Glomerular endothelial cell (primary cell): ENCODE measurements around the gene MED13L. TPM values are rescaled to one million over a fixed set of nuclear protein-coding genes. Genes with fewer than 3 reads are reported as not detected.
"Not testable (repeated sequence)": the region's sequence is repeated elsewhere in the genome, so short reads cannot be mapped to it uniquely, and the experiment has no call there.

Experiments used
- DNase-seq: peaks from one replicate; pipeline ENCODE4 v3.0.0-alpha.2; 2011; ENCODE audit warnings: low read depth, low spot score; ENCODE audit errors: extremely low read depth
- total RNA-seq: library from RNA; depleted of rRNA; stranded (reverse); fragments of >200 nt; gene quantifications from 2 replicates; pipeline ENCODE4 v1.2.3, GENCODE V29; 2015

Gene MED13L
- total RNA-seq, 1 donor from 2014 or later: 57.5 TPM

DNA sequence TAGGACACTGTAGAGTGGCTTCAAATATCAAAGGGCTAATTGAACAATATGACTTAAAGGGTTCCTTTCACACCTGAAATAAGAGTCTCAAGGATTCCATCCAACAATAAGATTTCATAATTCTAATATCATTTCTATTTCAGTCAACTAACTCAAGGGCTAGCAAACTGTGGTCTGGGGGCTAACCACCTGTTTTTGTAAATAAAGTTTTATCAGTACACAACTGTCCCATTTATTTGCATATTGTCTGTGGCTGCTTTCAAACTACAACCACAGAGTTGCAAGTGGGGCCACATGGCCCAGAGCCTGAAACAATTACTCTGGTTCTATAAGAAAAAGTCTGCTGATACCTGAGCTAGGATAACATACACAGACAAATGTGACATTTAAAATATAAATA is 29.1 kb downstream of the MED13L start:
- no peak for DNase-seq

DNA sequence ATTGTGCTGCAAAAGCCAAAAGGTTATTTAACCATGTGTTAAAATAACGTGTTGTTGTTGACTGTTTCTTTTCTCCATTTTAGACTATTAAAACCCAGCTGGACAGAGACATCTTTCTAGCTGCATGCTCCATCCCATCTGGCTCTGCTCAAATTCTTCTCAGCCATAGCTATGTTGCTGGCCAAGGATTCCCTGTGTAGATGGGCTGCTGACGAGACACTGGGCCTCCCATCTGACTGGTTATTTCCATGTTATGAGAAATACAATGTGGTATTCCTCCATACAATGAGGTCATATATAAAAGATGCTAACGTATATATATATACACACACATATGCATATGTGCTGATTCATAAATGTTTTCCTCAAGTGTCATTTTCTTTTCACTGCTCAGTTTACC is 30.1 kb downstream of the MED13L start:
- no peak for DNase-seq

DNA sequence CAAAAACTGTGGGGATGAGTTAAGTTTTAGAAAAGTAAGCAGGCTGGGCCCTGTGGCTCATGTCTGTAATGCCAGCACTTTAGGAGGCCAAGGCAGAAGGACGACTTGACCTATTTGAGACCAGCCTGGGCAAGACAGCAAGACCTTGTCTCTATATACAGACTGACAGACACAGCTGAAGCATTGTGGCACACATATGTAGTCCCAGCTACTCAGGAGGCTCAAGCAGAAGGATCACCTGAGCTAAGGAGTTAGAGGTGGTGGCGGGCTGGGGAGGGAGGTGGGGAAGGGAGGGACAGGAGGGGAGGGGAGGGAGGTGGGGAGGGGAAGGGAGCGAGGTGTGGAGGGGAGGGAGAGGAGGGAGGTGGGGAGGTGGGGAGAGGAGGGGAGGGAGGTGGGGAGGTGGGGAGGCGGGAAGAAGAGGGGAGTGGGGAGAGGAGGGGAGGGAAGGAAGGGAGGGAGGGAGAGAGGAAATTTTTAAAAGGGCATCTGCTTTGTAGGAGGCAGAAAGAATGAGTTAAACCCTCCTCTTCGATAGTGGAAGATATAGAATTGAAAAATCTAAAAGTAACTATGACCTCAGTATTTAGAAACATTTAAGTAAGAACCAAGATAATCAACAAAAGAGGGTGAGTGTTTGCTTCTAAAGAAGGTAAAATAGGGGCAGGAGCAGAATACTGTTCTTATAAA is 30.9 kb downstream of the MED13L start:
- no peak for DNase-seq

DNA sequence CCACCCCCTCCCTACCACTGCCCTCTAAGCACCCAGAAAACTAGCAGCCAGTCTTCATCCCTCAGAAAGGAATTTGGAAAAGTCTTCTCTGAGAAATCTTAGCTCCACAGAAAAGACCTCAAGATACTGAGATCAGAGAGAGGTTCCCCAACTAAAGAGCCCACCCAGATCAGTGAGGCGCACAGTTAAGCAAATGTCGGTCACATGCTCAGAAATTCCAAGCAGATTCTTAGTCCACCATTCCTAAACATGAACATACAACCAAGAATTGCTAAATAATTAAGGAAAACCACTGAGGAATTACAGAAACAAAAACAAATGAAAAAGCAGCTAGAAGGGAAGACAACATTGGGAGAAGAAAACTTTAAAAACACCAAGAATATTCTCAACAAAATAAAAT is 32.3 kb downstream of the MED13L start:
- DNase-seq: no peak

DNA sequence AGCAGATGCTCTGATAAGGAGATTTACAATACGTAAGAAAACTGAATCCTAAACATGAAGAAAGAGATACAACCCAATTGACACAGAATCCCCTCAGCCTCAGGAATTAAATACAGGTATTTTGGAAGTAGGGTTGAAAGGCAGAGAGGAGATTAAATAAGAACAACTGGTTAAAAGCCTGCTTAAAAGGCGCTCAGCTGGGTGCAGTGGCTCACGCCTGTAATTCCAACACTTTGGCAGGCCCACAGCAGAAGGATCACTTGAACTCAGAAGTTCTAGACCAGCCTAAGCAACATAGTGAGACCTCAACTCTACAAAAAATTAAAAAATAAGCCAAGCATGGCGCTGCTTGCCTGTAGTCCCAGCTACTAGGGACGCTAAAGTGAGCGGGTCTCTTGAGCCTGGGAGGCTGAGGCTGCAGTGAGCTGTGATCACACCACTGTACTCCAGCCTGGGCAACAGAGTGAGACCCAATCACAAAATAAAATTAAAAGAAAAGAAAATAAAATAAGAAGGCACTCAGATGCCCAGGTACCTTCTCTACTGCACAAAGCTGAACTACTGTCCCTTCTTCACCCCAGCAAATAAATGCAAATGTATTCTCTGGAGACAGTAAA is 32.9 kb downstream of the MED13L start:
- DNase-seq: no peak

DNA sequence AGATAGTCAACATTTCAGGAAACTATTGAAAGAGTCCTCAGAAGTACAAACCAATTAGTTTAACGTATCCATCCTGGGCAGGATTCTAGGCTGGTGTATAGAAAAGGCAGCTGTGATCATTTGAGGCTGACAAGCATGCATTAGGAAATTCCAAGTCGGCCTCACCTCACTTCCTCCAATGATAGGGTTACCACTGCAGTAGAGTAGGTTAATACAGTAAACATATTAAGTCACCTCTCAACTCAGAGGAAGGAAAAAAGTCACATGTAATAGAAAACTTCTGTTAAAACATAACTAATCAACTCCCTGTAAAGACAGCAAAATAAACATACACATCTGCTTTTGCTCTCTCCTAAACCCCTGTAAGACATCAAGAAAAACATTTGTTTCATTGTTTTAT is 33.5 kb downstream of the MED13L start:
- no peak for DNase-seq

DNA sequence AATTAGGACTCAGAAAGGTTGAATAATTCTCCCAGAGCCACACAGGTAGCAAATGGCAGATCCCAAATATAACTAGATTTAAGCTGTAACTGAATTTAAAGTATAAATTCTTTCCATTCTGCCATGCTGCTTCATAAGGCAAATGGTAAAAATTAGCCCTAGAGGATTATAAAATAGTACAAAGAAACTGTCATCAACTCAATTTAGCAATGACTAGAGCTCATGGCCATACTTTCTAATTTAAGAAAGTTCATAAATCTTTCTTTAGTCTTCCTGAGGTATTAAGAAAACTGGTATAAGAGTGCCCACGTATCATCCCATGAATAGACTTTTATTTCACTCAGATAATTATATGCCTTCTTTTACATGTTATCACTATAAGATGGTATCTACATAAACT is 34.8 kb downstream of the MED13L start:
- DNase-seq: no peak

DNA sequence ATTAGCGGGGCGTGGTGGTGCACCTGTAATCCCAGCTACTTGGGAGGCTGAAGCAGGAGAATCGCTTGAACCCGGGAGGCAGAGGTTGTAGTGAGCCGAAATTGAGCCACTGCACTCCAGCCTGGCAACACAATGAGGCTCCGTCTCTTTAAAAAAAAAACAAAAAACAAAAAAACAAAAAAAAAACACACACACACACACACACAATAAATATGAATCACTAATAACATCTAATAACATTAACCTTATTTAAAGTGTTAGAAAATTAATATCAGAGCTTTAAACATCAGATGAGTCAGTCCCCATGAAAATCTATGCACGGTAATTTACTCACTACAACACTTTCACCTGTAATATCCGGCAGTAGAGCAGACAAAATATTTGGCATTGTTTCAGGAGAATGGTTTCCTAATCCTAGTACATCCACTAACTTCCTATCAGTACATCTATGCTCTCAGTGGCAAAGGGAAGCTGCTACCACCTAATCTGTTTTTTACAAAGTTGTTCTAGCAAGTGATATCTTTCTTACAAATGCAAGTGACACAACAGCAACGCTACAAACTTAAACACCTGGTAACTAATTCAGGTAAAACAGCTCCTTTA is 36.2 kb downstream of the MED13L start:
- DNase-seq: no peak

DNA sequence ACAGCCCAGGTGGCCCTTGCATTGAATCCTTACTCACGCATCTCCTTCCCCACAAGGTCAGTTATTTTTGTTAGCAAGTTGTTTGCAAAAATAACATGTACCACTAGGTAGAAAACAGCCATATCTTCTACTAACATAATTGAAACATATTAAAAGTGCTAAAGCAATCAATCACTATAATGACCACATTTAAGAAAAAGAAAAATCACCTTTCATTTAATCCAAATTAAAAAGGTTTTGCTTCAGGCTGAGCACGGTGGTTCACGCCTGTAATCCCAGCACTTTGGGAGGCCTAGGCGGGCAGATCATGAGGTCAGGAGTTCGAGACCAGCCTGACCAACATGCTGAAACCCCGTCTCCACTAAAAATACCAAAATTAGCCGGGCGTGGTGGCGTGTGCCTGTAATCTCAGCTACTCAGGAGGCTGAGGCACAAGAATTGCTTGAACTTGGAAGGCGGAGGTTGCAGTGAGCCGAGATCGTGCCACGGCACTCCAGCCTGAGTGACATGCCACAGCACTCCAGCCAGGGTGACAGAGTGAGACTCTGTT is 38.8 kb downstream of the MED13L start:
- not testable (repeated sequence) for DNase-seq

DNA sequence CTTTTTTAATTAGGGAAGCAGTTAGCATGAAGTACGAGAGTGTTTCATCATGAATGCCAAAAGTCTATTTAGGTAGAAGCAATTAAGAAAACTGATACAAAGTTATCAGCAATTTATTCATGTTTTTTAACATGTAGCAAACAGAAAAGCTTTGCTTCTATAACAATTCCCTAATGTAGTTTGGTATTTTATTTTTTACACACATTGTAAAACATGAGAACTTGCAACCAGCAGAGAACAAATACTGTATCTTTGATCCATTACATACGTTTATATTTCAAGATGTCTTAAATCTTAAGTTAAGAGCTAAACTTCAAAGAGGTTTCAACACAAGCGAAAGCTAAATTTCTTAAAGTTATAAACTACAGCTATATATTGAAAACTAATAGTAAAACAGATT is 39.3 kb downstream of the MED13L start:
- no peak for DNase-seq

DNA sequence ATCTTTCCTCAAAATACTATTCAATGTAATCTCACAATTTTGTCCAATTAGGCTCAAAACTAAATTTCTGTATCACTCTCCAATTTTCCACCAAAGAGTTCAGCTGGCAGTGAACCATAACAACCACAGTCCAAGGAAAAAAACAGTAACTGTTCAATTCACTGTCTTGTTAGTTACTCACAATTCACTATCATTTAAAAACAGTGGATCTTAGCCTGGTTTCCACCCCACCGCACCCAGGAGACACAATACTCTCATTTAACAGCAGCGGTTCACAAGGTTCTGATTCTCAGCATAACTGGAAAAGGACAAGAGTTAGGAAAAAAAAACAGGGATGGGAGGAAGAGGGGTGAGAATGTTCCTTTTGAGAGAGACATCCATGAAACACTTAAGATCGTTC is 40.5 kb downstream of the MED13L start:
- DNase-seq: no peak

DNA sequence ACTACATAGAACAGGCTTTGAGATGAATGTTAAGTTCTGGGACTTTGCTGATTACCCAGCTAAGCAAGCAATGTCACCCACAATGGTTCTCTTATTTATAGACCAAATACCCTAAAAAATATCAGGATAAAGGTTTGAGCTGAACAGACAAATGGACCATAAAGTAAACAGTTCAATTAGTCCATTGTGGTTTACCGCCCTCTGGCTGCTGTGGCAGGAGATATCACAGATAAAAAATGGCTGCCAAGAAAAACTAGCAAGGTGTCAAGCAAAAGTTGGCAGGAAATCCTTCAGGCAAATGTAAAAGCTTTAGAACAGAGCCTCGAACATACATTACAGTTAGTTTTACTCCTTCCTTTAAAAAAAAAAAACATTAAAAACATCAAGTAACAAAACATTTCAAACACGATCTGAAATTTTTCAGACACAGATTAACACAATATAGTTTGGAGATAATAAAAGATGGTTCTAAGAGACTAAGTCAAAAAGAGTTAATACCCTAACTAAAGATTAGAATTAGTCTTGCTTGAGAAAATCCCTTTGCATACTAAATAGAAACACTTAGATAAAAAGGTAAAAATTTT is 41.3 kb downstream of the MED13L start:
- DNase-seq: no peak

DNA sequence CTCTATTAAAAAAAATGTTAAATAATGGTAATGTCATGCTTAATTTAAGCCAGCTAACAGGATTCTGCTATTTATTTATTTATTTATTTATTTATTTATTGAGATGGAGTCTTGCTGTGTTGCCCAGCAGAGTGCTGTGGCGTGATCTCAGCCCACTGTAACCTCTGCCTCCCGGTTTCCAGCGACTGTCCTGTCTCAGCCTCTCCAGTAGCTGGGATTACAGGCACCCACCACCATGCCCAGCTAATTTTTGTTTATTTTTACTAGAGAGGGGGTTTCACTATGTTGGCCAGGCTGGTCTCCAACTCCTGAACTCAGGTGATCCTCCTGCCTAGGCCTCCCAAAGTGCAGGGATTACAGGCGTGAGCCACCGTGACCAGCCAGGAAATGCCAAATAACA is 43.3 kb downstream of the MED13L start:
- not testable (repeated sequence) for DNase-seq

DNA sequence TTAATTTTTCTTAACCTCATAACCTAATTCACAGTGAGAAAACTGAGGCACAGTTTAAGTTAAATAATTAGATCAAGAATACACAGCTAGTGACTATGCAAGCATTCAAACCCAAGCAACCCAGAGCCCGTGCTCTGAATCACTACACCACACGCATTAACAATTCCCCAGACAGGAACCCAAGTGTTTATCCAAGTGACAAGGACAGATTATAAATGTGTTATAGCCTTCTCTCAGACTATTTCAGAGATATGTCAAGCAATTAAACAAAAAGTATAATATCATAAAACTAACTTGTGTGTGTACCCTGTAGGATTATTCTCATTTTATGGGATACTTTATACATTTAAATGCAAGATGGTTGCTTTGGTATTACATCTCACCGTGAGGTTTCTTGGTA is 43.8 kb downstream of the MED13L start:
- no peak for DNase-seq

DNA sequence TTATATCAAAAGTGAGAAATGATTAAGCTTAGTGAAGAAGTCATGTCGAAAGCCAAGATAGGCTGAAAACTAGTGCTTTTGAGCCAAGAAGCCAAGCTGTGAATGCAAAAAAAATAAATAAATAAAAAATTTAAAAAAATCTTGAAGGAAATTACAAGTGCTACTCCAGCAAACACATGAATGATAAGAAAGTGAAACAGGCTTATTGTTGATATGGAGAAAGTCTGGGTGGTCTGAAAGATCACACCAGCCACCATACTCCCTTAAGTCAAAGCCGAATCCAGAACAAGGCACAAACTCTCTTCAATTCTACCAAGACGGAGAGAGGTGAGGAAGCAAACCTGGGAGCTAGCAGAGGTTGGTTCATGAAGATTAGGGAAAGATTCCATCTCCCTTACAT is 49.7 kb downstream of the MED13L start:
- no peak for DNase-seq

DNA sequence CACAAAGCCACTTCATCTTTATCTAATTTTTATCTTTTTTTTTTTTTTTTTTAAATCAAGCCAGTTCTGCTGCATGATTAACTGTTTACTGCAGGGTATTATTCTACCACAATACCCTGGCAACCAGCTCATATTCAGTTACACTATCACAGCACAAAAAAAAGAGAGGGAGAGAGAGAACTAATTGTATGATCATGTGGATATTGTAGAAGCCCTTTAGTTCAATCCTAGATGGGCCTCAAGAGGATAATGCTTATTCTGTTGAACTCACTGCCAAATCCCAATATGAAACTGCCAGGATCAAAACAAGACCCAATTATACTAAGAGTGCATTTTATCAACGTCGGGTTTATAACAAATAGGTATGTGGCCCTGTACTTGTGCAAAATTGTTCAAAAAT is 51.5 kb downstream of the MED13L start:
- no peak for DNase-seq

DNA sequence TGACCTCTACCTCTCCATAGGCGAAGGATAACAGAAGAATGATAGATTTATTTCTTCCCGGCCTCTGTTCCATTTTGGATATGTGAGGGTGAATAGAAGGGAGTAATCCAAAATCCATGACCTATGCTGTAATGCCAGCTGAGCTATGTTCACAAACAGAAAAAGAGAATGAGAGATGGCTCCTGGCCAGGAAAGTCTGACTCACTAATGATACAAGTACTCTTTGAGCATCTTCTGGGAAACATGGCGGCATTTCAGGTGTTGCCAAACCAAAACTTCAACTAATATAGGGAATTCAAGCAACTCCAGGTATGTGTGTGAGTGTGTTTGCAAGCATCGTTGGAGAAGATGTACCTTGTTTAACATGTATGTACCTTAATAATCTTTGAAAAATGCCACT is 55.1 kb downstream of the MED13L start:
- no peak for DNase-seq

DNA sequence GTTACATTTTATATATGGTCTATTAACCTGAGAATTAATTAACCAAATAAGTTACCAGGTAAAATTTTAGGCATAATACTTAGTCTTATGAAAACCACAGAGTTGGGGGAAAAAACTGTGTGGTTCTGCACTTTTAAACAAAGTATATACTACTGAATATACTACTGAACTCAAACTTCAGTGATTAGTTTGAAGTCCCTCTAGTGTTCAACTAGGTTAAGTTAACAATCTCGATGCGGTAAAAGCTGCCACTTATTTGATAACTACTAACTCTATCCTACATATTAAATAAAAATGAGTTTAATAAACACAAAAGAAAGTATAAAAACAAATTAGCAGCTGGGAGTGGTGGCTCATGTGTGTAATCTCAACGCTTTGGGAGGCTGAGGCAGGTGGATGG is 56.7 kb downstream of the MED13L start:
- no peak for DNase-seq

DNA sequence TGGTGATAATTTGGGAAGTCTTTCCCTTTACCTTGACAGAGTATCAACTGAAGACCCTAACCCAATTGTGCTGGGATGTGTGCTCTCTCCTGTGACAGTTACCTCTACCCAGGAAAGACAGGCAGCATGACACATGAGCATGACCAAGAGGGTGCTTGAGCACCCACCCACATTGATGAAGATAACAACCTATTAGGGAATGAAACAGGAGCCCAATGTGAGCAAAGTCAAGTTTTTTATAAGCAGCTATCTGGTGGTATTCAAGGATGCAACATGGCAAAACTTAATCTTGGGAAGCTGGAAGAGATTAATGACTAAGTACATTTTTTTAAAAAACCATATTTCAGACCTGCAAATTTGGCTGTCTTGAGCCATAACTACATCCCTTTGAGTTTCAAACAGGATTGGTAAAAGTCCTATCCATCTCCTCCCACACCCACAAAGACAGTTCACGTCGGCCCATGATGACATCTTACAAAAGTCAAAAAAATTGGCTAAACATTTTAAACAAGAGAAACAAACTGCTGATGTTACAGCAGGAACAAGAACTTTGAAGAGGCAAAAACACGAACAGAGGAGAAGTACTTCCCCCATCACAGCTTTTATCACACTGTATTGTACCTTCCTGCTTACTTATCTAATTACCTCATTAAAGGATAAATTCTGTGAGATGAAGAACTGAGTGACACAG is 60.3 kb downstream of the MED13L start:
- no peak for DNase-seq

DNA sequence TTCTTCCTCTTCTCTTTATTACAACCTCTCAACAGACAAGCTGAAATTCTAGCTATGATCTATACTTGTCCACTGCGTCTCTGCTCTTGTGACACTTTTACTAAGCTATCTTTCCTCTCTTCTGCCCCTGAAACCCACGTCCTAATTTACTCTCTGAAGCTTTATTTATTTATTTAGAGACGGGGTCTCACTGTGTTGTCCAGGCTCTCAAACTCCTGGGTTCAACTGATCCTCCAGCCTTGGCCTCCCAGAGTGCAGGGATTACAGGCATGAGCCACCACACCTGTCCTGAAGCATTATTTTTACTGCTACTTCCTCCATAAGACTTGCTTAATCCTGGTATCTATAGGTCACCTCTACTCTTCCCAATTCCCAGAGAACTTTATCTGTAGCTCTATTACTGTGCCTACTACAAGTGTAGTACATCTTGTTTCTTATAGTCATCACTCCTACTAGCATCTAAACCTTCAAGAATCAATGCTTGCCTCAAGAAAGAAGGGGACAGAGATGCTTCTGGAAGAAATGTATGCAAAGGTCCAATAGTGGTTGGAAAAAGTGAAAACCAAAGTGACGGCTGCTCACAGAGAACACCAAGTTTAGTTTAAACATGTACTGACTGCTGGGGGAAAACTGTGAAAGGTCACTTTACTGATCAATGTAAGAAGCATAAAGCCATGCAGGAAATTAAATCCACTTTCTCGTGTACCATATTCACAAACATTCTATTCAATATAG is 61.3 kb downstream of the MED13L start:
- no peak for DNase-seq

DNA sequence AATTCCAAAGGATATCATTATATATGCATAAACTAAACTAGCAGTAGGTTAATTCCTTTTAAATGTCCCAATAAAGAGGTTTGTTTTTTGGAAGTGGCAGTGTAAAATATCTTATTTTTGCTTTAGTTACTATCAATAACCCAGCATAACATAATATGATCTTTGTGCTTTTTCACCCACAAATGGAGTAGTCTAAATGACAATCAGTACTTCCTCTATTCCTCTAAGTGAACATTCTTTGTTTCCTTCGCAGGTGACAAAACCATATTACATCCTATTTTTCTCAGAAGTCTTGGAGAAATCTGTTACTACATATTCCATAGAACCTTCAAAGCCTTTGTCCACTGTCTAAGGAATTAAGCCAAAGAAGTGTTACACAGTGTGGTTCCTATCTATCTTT is 62.5 kb downstream of the MED13L start:
- DNase-seq: no peak
